ENCODE measurements around the gene ACSBG1. TPM values are rescaled to one million over a fixed set of nuclear protein-coding genes. Genes with fewer than 3 reads are reported as not detected.

Gene ACSBG1
- total RNA-seq, 4 donors from 2014 or later = 1.5 TPM; not detected in 3

- TF ChIP-seq POLR2A (IDR thresholded peaks at IDR 0.05) (no peak), EP300 (IDR thresholded peaks at IDR 0.05; ENCODE audit: low read depth) (no peak), POLR2AphosphoS5 (IDR thresholded peaks at IDR 0.05) (no peak)
- TF ChIP-seq, protein P1, sequence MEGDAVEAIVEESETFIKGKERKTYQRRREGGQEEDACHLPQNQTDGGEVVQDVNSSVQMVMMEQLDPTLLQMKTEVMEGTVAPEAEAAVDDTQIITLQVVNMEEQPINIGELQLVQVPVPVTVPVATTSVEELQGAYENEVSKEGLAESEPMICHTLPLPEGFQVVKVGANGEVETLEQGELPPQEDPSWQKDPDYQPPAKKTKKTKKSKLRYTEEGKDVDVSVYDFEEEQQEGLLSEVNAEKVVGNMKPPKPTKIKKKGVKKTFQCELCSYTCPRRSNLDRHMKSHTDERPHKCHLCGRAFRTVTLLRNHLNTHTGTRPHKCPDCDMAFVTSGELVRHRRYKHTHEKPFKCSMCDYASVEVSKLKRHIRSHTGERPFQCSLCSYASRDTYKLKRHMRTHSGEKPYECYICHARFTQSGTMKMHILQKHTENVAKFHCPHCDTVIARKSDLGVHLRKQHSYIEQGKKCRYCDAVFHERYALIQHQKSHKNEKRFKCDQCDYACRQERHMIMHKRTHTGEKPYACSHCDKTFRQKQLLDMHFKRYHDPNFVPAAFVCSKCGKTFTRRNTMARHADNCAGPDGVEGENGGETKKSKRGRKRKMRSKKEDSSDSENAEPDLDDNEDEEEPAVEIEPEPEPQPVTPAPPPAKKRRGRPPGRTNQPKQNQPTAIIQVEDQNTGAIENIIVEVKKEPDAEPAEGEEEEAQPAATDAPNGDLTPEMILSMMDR (IDR thresholded peaks at IDR 0.05) = no peak
- Histone ChIP-seq H3K9me3 (no peaks in the 10 kb centered on the region), H3K4me3 (no peak overlapping the region), H3K27me3 (no peaks in the 10 kb centered on the region), H3K27ac (no peak overlapping the region), H3K36me3 (peaks cover 0 to 34% (median 8%) of the 10 kb centered on the region in 4 donors), H3K4me1 (no peaks in the 10 kb centered on the region)
- in situ Hi-C loops (cut with MboI; ENCODE audit: low pct_ligation_motif_present in 1 of 4, low pct_unique_long_range_greater_than_20kb in 1 of 4, low sequenced_read_pairs in 3 of 4) (no loop called here), intact Hi-C loops (cut with DNase I; ENCODE audit: low total_unique reads) (no loop called here)
- no peak for DNase-seq
- 96% methylated on average over 6 of the region's 6 CpGs; no CpG with 5 or more reads in 1 of the 2 donors for WGBS, 2 donors (ENCODE audit: low coverage in 1 of 2)
Observed at GRCh38 chr15:78276064-78276943, 41.9 kb upstream of the ACSBG1 start.

GRCh38 chr15:78274994-78275393 is 40.6 kb upstream of the ACSBG1 start:
- H3K4me1 ChIP-seq = no peaks in the 10 kb centered on the region
- in situ Hi-C loops (cut with MboI; ENCODE audit: low pct_ligation_motif_present in 1 of 4, low pct_unique_long_range_greater_than_20kb in 1 of 4, low sequenced_read_pairs in 3 of 4) = no loop called here
- peaks cover 0 to 31% (median 8%) of the 10 kb centered on the region in 4 donors for H3K36me3 ChIP-seq
- 95% methylated on average over 5 of the region's 5 CpGs; no CpG with 5 or more reads in 1 of the 2 donors for WGBS, 2 donors (ENCODE audit: low coverage in 1 of 2)
- H3K4me3 ChIP-seq = no peak overlapping the region
- no peaks in the 10 kb centered on the region for H3K27me3 ChIP-seq
- H3K9me3 ChIP-seq = no peaks in the 10 kb centered on the region
- no peak for TF ChIP-seq POLR2A (IDR thresholded peaks at IDR 0.05)
- TF ChIP-seq, protein P1 (IDR thresholded peaks at IDR 0.05) = no peak
- no peak for TF ChIP-seq POLR2AphosphoS5 (IDR thresholded peaks at IDR 0.05)
- TF ChIP-seq EP300 (IDR thresholded peaks at IDR 0.05; ENCODE audit: low read depth) = no peak
- intact Hi-C loops (cut with DNase I; ENCODE audit: low total_unique reads) = no loop called here
- DNase-seq = no peak
- H3K27ac ChIP-seq = no peak overlapping the region

GRCh38 chr15:78272776-78273175 is 38.4 kb upstream of the ACSBG1 start:
- Histone ChIP-seq H3K36me3 (peaks cover 0 to 27% (median 8%) of the 10 kb centered on the region in 4 donors), H3K4me1 (no peaks in the 10 kb centered on the region), H3K4me3 (no peak overlapping the region), H3K27me3 (no peaks in the 10 kb centered on the region), H3K27ac (no peak overlapping the region), H3K9me3 (no peaks in the 10 kb centered on the region)
- no peak for DNase-seq
- intact Hi-C loops (cut with DNase I; ENCODE audit: low total_unique reads) (no loop called here), in situ Hi-C loops (cut with MboI; ENCODE audit: low pct_ligation_motif_present in 1 of 4, low pct_unique_long_range_greater_than_20kb in 1 of 4, low sequenced_read_pairs in 3 of 4) (no loop called here)
- TF ChIP-seq POLR2AphosphoS5 (IDR thresholded peaks at IDR 0.05) (no peak), EP300 (IDR thresholded peaks at IDR 0.05; ENCODE audit: low read depth) (no peak), POLR2A (IDR thresholded peaks at IDR 0.05) (no peak)
- TF ChIP-seq, protein P1 (IDR thresholded peaks at IDR 0.05) = no peak
- WGBS, 2 donors (ENCODE audit: low coverage in 1 of 2) = 93 to 95% methylated on average over 3 of the region's 3 CpGs

- no peak for DNase-seq
- no peaks in the 10 kb centered on the region for H3K4me1 ChIP-seq
- no peaks in the 10 kb centered on the region for H3K9me3 ChIP-seq
- intact Hi-C loops (cut with DNase I; ENCODE audit: low total_unique reads) (no loop called here), in situ Hi-C loops (cut with MboI; ENCODE audit: low pct_ligation_motif_present in 1 of 4, low pct_unique_long_range_greater_than_20kb in 1 of 4, low sequenced_read_pairs in 3 of 4) (no loop called here)
- no peak overlapping the region for H3K27ac ChIP-seq
- 63 to 67% methylated on average over 2 of the region's 2 CpGs for WGBS, 2 donors (ENCODE audit: low coverage in 1 of 2)
- TF ChIP-seq POLR2AphosphoS5 (IDR thresholded peaks at IDR 0.05) = no peak
- TF ChIP-seq, protein P1 (IDR thresholded peaks at IDR 0.05) = no peak
- TF ChIP-seq EP300 (IDR thresholded peaks at IDR 0.05; ENCODE audit: low read depth) = no peak
- TF ChIP-seq POLR2A (IDR thresholded peaks at IDR 0.05) = no peak
- H3K27me3 ChIP-seq = no peaks in the 10 kb centered on the region
- H3K36me3 ChIP-seq = peaks cover 0 to 25% (median 8%) of the 10 kb centered on the region in 4 donors
- H3K4me3 ChIP-seq = no peak overlapping the region
Observed at GRCh38 chr15:78272316-78272715, 38.0 kb upstream of the ACSBG1 start.

Measured in transverse colon (tissue), 4 donors.